Upper lobe of left lung (tissue), 6 donors: Measurements from ENCODE around the gene CLSTN1. TPM values are rescaled to one million over a fixed set of nuclear protein-coding genes. Genes with fewer than 3 reads are reported as not detected.
"Not testable (repeated sequence)": the region's sequence is repeated elsewhere in the genome, so short reads cannot be mapped to it uniquely, and the experiment has no call there.

Source experiments
- ATAC-seq, 2 donors: fragments of 200-7000 bp; cut with Tn5 transposase; one replicate each; pipeline ENCODE4 v1.9.1; 2022; ENCODE audit warnings: mild to moderate bottlenecking in 2 of 2, moderate library complexity in 2 of 2; ENCODE audit not compliant: low FRiP score in 2 of 2
- DNase-seq, 2 donors: peaks; one replicate each; pipeline ENCODE4 v3.0.0-alpha.2; 2019 to 2020
- H3K27ac ChIP-seq, 4 donors: fragments of 200-600 bp; sonication (generic); one replicate each; pipeline ENCODE4 v1.5.1; 2016 to 2019
- H3K27me3 ChIP-seq, 4 donors: fragments of 200-600 bp; sonication (generic); one replicate each; pipeline ENCODE4 v1.5.1; 2017 to 2019
- H3K36me3 ChIP-seq, 4 donors: fragments of 200-600 bp; sonication (generic); one replicate each; pipeline ENCODE4 v1.5.1; 2016 to 2019
- H3K4me1 ChIP-seq, 4 donors: fragments of 200-600 bp; sonication (generic); one replicate each; pipeline ENCODE4 v1.5.1; 2018 to 2019
- H3K4me3 ChIP-seq, 4 donors: fragments of 200-600 bp; sonication (generic); one replicate each; pipeline ENCODE4 v1.5.1; 2017 to 2019; ENCODE audit warnings: mild to moderate bottlenecking in 2 of 4, moderate library complexity in 1 of 4
- H3K9me3 ChIP-seq, 4 donors: fragments of 200-600 bp; sonication (generic); one replicate each; pipeline ENCODE4 v1.5.1; 2018 to 2019
- EP300 ChIP-seq, 4 donors: sonication (generic); formaldehyde crosslinking; IDR thresholded peaks; one replicate each; pipeline ENCODE4 v1.5.1; 2017; ENCODE audit warnings: antibody characterized with exemption in 4 of 4, control low read depth in 2 of 4
- POLR2A ChIP-seq, 4 donors: fragments of 450-650 bp; IDR thresholded peaks; one replicate each; pipeline ENCODE4 v1.5.1; 2016 to 2017; ENCODE audit warnings: antibody characterized with exemption in 4 of 4, mild to moderate bottlenecking in 2 of 4
- POLR2AphosphoS5 ChIP-seq, 2 donors: sonication (generic); formaldehyde crosslinking; IDR thresholded peaks; one replicate each; pipeline ENCODE4 v1.5.1; 2017; ENCODE audit warnings: antibody characterized with exemption in 2 of 2
- WGBS, 2 donors: methylation state at CpG; one replicate each; pipeline ENCODE4 v1.1.5; 2017 to 2018; 5-methylcytosine and 5-hydroxymethylcytosine counted together
- total RNA-seq, 6 donors: library from RNA; depleted of rRNA in 4 of 6; stranded (reverse); fragments of >200 nt in 4 of 6; gene quantifications; one replicate each; pipeline versions ENCODE4 v1.1.0 to v1.2.1, GENCODE V29; 2016 to 2021
- TF ChIP-seq, protein P1 (sequence below), 6 experiments: fragments of 450-650 bp in 4 of 6; fragments of 200-600 bp in 2 of 6; sonication (generic) in 2 of 6; IDR thresholded peaks; one replicate each; pipeline ENCODE4 v1.5.1; 2016 to 2019; ENCODE audit warnings: antibody characterized with exemption in 6 of 6
- donor health status: DM: no; HTN: no; CAD: no; lungs with moderate emphysema.
- donor health status: DM: no; HTN: yes; CAD: no; lungs with severe emphysema.

CLSTN1 gene
- total RNA-seq, 6 donors from 2014 or later = 35.6 to 82.7 (median 59.5) TPM

DNA sequence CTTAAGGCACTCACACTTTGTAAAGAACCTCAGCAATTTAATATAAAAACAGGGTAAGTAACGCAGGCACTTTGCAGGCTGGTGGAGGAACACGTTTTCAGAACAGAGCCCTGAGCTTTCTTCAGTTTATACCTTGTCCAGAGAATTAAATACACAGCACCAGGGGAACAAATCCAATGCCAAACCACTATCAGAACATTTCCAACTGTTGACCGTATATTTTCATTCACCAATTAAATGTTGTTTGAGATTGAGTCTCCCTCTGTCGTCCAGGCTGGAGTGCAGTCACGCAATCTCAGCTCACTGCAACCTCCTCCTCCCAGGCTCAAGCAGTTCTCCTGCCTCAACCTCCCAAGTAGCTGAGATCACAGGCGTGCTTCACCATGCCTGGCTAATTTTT lies 29.7 kb downstream of the CLSTN1 start:
- no peaks in the 10 kb centered on the region for H3K9me3 ChIP-seq
- ATAC-seq = no peak

DNA sequence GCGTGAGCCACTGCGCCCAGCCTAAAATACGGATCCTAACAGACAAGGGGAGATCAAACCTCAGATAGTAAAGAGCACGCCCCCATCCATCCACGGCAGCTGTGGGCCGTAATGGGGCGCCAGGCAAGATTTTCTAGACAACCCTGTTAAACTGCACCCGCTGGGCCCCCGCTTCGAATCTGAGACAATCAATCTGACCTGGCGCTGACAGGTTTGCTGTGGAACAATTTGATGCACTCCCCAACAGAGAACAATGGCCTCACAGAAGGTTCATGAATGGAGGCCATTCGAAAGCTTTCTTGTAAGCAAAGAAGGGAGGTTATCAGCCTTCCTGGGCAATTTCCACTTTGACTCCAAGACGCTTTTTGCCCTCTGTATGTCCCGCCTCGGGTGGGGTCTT lies 30.5 kb downstream of the CLSTN1 start:
- DNase-seq = no peak
- peaks cover 0 to 13% (median 6%) of the 10 kb centered on the region in 4 donors for H3K4me1 ChIP-seq
- H3K27me3 ChIP-seq = no peaks in the 10 kb centered on the region

More for the DNA sequence above, 29.7 kb downstream of the CLSTN1 start:
- Histone ChIP-seq H3K27ac (no peak overlapping the region), H3K36me3 (no peaks in the 10 kb centered on the region), H3K27me3 (no peaks in the 10 kb centered on the region), H3K4me3 (no peak overlapping the region), H3K4me1 (peaks cover 0 to 21% (median 9%) of the 10 kb centered on the region in 4 donors)
- no peak for DNase-seq
- 86% methylated on average over 6 of the region's 6 CpGs for WGBS, 2 donors
- TF ChIP-seq, protein P1, sequence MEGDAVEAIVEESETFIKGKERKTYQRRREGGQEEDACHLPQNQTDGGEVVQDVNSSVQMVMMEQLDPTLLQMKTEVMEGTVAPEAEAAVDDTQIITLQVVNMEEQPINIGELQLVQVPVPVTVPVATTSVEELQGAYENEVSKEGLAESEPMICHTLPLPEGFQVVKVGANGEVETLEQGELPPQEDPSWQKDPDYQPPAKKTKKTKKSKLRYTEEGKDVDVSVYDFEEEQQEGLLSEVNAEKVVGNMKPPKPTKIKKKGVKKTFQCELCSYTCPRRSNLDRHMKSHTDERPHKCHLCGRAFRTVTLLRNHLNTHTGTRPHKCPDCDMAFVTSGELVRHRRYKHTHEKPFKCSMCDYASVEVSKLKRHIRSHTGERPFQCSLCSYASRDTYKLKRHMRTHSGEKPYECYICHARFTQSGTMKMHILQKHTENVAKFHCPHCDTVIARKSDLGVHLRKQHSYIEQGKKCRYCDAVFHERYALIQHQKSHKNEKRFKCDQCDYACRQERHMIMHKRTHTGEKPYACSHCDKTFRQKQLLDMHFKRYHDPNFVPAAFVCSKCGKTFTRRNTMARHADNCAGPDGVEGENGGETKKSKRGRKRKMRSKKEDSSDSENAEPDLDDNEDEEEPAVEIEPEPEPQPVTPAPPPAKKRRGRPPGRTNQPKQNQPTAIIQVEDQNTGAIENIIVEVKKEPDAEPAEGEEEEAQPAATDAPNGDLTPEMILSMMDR (IDR thresholded peaks at IDR 0.05) = no peak
- TF ChIP-seq POLR2AphosphoS5 (IDR thresholded peaks at IDR 0.05) (no peak), EP300 (IDR thresholded peaks at IDR 0.05) (no peak), POLR2A (IDR thresholded peaks at IDR 0.05) (no peak)

DNA sequence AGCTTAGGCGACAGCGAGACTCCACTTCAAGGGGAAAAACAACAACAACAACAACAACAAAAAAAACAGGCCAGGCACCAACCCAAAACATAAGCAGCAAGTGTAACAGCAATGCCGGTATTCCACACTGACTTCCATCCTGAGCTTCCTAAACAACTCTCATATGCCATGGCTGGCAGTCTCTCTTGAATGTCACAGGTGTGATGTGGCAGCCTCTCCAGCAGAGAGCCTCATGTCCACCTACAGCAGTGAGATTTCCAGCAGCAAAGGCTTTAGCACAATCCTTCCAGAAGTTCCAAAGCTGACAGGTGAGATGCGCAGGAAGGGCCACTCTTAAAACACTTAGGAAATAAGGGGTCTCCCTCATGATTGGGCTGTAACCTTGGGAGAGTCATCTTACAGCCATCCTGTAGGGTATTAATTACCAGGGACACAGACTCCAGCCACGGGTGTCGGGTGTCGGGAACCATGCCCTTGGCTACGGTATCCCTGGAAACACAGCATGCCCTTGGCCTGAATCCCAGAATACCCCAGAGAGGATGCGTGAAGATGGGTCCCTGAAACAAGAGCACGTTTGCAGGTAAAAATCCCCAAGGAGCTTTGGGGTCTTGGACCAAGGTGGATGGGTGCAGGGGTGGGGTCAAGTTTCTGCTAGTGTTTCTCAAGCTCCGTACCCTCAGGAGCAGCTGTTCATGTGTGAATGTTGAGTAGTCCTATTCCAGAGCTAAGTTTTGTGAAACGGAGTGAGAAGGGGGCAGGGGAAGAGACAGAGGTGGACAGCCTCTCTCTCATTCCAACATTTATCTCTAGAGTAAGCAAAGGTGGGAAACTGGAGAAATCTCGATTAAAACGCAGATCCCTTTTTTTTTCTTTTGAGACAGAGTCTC lies 31.4 kb downstream of the CLSTN1 start:
- H3K27ac ChIP-seq = no peak overlapping the region
- H3K4me3 ChIP-seq = no peak overlapping the region
- no peaks in the 10 kb centered on the region for H3K36me3 ChIP-seq
- H3K27me3 ChIP-seq = no peaks in the 10 kb centered on the region
- no peak for TF ChIP-seq POLR2A (IDR thresholded peaks at IDR 0.05)
- no peak for TF ChIP-seq POLR2AphosphoS5 (IDR thresholded peaks at IDR 0.05)
- TF ChIP-seq, protein P1 (IDR thresholded peaks at IDR 0.05) = no peak
- no peak for TF ChIP-seq EP300 (IDR thresholded peaks at IDR 0.05)
- no peak for ATAC-seq
- 77 to 79% methylated on average over 9 to 14 of the region's 14 CpGs for WGBS, 2 donors
- no peaks in the 10 kb centered on the region for H3K9me3 ChIP-seq
- peaks cover 0 to 12% (median 6%) of the 10 kb centered on the region in 4 donors for H3K4me1 ChIP-seq
- DNase-seq = no peak

More for the DNA sequence above, 30.5 kb downstream of the CLSTN1 start:
- TF ChIP-seq POLR2A (IDR thresholded peaks at IDR 0.05) (no peak), EP300 (IDR thresholded peaks at IDR 0.05) (no peak), POLR2AphosphoS5 (IDR thresholded peaks at IDR 0.05) (no peak)
- TF ChIP-seq, protein P1 (IDR thresholded peaks at IDR 0.05) = no peak
- H3K9me3 ChIP-seq = no peaks in the 10 kb centered on the region
- no peak for ATAC-seq
- WGBS, 2 donors = 89 to 92% methylated on average over 8 to 15 of the region's 15 CpGs
- no peaks in the 10 kb centered on the region for H3K36me3 ChIP-seq
- H3K4me3 ChIP-seq = no peak overlapping the region
- H3K27ac ChIP-seq = no peak overlapping the region

DNA sequence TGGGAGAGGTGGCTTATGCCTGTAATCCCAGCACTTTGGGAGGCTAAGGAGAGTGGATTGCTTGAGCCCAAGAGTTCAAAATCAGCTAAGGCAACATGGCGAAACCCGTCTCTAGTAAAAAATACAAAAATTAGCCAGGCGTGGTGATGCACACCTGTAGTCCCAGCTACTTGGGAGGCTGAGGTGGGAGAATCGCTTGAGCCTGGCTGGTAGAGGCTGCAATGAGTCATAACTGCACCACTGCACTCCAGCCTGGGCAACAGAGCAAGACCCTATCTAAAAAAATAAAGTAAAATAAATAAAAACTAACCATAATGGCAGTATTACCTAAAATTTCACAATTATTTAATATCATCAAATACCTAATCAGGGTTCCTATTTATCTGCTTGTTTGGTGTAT lies 34.1 kb downstream of the CLSTN1 start:
- 95 to 100% methylated on average over 4 of the region's 4 CpGs for WGBS, 2 donors

DNA sequence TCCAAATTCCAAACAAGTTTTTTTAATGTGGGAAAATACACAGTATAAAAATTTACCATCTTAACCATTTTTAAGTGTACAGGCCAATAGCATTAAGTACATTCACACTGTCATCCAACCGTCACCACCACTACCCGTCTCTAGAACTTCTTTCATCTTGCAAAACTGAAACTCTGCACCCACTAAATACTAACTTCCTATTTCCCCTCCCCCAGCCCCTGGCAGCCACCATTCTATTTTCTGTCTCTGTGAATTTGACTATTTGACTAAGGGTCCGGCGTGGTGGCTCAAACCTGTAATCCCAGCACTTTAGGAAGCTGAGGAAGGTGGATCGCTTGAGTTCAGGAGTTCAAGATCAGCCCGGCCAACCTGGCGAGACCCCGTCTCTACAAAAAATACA lies 36.1 kb downstream of the CLSTN1 start:
- ATAC-seq (no peak), DNase-seq (no peak)
- H3K4me1 ChIP-seq = no peaks in the 10 kb centered on the region
- H3K36me3 ChIP-seq = no peaks in the 10 kb centered on the region
- TF ChIP-seq POLR2AphosphoS5 (IDR thresholded peaks at IDR 0.05) (no peak), EP300 (IDR thresholded peaks at IDR 0.05) (no peak), POLR2A (IDR thresholded peaks at IDR 0.05) (no peak)
- TF ChIP-seq, protein P1 (IDR thresholded peaks at IDR 0.05) = no peak
- H3K4me3 ChIP-seq = no peak overlapping the region
- H3K27me3 ChIP-seq = no peaks in the 10 kb centered on the region
- no peak overlapping the region for H3K27ac ChIP-seq
- WGBS, 2 donors = 68 to 85% methylated on average over 8 of the region's 8 CpGs
- no peaks in the 10 kb centered on the region for H3K9me3 ChIP-seq

More for the DNA sequence above, 34.1 kb downstream of the CLSTN1 start:
- H3K4me3 ChIP-seq, ATAC-seq, H3K27me3 ChIP-seq, H3K27ac ChIP-seq, H3K4me1 ChIP-seq, H3K36me3 ChIP-seq, DNase-seq, H3K9me3 ChIP-seq: not testable (repeated sequence)
